ENCODE measurements around the gene COL5A1.

The COL5A1 gene

DNA sequence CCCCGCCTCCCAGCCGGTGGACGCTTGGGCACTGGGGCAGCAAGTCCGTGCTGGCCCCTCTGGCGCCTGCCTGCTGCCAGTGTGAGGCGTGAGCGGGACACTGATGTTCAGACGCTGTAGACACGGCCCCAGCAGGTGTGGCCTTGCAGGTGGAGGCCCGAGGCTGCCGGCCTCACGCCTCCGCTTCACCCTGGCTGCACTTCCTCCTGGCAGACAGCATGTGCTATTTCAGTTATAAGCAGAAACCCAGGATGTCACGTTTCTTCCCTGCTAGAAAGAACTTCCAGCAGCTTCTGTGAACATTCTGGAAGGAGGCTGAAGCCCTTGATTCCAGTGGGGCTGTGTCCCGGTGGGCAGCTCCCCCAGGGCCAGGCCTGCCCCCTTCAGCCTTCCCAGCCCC is 124.2 kb downstream of the COL5A1 start:
- Histone ChIP-seq H3K9me3 (ENCODE audit: low read depth, low read length) (no peaks in the 10 kb centered on the region), H3K9ac (ENCODE audit: insufficient read length) (no peak overlapping the region), H3K27ac (no peak overlapping the region), H3K4me3 (no peak overlapping the region), H3K36me3 (ENCODE audit: insufficient read depth, low read length) (peaks cover 2% of the 10 kb centered on the region; the same call in 1 of the 2 replicates)
- DNase-seq (ENCODE audit: low read depth, low spot score), result no peak
- no peak for TF ChIP-seq FOXP2 (optimal IDR thresholded peaks at IDR 0.05; ENCODE audit: control extremely low read depth, extremely low read length, insufficient read depth)
- TF ChIP-seq POLR2AphosphoS5 (IDR thresholded peaks at IDR 0.05; ENCODE audit: borderline replicate concordance, low read depth, low read length), result no peak
- TF ChIP-seq EZH2 (IDR thresholded peaks at IDR 0.05), result no peak

DNA sequence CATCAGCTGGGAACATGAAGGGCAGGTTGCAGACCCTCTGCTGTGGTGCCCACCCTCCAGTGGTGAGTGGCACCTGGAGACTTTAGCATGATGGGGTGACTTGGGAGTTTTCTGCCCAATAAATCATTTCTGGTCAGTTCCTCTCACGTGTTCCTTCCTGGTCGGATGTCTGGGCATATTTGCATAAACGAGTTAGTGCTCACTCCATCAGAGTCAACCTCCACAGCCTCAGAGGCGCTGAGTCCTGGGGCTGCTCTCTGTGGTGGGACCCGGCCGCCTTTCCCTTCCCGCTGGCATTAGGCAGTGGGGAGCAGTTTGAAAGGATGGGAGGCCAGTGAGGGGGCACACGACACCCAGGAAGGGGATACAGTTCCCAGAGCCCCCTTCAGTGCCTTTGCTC is 125.0 kb downstream of the COL5A1 start:
- no peak for DNase-seq (ENCODE audit: low read depth, low spot score)
- Histone ChIP-seq H3K36me3 (ENCODE audit: insufficient read depth, low read length) (no peaks in the 10 kb centered on the region; the same call in 1 of the 2 replicates), H3K27ac (no peak overlapping the region), H3K9ac (ENCODE audit: insufficient read length) (no peak overlapping the region), H3K9me3 (ENCODE audit: low read depth, low read length) (no peaks in the 10 kb centered on the region), H3K4me3 (no peak overlapping the region)
- TF ChIP-seq FOXP2 (optimal IDR thresholded peaks at IDR 0.05; ENCODE audit: control extremely low read depth, extremely low read length, insufficient read depth) (no peak), EZH2 (IDR thresholded peaks at IDR 0.05) (no peak), POLR2AphosphoS5 (IDR thresholded peaks at IDR 0.05; ENCODE audit: borderline replicate concordance, low read depth, low read length) (no peak)

DNA sequence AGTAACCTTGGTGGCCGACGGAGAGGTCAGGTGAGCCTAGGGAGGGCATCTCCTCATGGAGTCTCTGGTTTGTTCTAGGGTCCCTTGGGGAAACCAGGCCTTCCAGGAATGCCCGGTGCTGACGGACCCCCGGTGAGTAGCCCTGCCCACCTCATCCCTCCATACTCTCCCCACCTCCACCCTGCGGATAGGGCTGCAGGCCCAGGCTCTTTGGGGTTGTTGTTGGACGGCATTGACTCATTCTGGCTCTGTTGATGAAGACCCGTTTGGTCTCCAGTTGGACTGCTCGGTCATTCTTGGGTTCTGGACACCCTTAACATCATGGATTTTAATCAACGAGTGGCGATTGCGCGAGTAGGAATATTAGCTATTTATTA is 126.7 kb downstream of the COL5A1 start:
- TF ChIP-seq POLR2AphosphoS5 (IDR thresholded peaks at IDR 0.05; ENCODE audit: borderline replicate concordance, low read depth, low read length), result no peak
- TF ChIP-seq EZH2 (IDR thresholded peaks at IDR 0.05), result no peak
- no peak for TF ChIP-seq FOXP2 (optimal IDR thresholded peaks at IDR 0.05; ENCODE audit: control extremely low read depth, extremely low read length, insufficient read depth)
- Histone ChIP-seq H3K36me3 (ENCODE audit: insufficient read depth, low read length) (no peaks in the 10 kb centered on the region; the same call in 1 of the 2 replicates), H3K9ac (ENCODE audit: insufficient read length) (no peak overlapping the region), H3K27ac (no peak overlapping the region), H3K9me3 (ENCODE audit: low read depth, low read length) (no peaks in the 10 kb centered on the region), H3K4me3 (no peak overlapping the region)
- DNase-seq (ENCODE audit: low read depth, low spot score), result no peak

DNA sequence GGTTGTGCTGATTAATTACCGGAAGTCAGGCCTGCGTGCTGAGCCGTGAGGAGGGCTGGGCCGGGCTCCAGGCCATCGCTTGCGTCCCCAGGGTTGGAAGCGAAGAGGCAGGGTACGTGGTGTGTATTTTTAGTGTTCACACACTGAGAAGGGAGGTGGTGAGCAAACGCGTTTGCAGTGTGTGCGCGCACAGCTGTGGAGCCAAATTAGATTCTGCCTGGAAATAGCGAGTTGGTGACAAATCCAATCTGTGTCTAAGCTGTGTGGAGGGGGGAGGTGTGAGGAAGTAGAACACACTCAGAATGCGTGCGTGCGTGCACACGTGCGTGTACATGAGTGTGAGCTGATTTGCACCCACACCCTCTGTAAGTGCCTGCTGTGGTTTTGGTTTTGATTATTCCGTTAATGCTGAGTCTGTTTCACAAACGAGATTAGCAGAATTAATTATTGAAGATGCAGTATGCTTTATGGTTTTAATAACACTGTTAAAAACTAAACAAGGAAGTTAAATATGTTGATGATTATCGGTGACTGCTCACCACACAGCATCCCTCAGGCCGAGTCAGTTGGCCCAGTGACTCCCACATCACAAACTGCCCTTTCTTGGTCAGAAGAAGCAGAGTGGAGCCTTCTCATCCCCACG is 127.2 kb downstream of the COL5A1 start:
- Histone ChIP-seq H3K9me3 (ENCODE audit: low read depth, low read length) (no peaks in the 10 kb centered on the region), H3K36me3 (ENCODE audit: insufficient read depth, low read length) (no peaks in the 10 kb centered on the region; the same call in 1 of the 2 replicates), H3K27ac (no peak overlapping the region), H3K9ac (ENCODE audit: insufficient read length) (no peak overlapping the region), H3K4me3 (no peak overlapping the region)
- DNase-seq (ENCODE audit: low read depth, low spot score), result no peak
- TF ChIP-seq EZH2 (IDR thresholded peaks at IDR 0.05) (no peak), FOXP2 (optimal IDR thresholded peaks at IDR 0.05; ENCODE audit: control extremely low read depth, extremely low read length, insufficient read depth) (no peak), POLR2AphosphoS5 (IDR thresholded peaks at IDR 0.05; ENCODE audit: borderline replicate concordance, low read depth, low read length) (no peak)

DNA sequence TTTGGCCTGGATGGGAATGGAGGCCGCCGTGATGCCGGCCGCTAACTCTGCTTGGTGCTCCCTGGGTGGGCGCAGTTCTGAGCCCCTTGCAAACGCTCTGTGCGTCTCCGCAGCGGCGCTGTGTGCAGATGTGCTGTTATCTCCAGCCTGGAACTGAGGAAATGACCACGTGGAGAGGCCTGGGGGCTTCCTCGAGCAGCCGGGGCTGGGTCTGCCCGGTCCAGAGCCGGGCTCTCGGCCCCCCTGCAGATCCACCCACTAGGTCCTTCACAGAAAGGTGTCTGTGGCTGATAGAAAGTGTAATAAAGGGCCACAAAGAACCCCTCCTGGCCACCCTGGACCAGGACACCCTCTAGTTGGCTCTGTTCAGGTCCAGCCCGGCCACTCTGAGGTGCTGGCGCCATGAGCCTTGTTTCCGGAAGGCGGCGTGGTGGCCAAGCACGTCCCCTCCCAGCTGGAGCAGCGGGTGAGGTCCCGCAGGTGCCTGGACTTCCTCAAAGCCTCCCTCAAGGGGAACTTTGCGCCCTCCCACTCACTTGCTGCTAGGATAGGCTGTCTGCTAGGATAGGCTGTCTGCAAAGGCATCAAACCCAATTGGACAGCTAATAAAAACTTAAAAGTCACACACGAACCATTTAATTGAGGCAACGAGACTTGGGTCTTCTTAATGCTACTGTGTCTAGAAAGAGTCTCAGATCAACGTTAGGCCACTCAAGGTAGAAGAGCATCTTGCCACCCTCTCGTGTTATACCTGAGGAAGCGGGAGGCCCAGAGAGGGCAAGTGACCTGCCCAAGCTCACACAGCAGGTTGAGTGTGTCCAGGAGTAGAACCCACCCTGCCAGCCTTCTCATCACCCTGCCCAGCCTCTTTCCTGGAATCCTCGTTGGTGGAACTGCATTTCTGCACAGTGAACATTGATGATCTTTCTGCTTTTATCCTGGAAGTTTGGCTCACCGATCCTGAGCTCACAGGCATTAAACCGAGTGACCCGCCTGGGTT is 129.7 kb downstream of the COL5A1 start:
- Histone ChIP-seq H3K4me3 (no peak overlapping the region), H3K9me3 (ENCODE audit: low read depth, low read length) (no peaks in the 10 kb centered on the region), H3K27ac (no peak overlapping the region), H3K9ac (ENCODE audit: insufficient read length) (no peak overlapping the region), H3K36me3 (ENCODE audit: insufficient read depth, low read length) (no peaks in the 10 kb centered on the region; the same call in 1 of the 2 replicates)
- no peak for TF ChIP-seq EZH2 (IDR thresholded peaks at IDR 0.05)
- no peak for DNase-seq (ENCODE audit: low read depth, low spot score)

DNA sequence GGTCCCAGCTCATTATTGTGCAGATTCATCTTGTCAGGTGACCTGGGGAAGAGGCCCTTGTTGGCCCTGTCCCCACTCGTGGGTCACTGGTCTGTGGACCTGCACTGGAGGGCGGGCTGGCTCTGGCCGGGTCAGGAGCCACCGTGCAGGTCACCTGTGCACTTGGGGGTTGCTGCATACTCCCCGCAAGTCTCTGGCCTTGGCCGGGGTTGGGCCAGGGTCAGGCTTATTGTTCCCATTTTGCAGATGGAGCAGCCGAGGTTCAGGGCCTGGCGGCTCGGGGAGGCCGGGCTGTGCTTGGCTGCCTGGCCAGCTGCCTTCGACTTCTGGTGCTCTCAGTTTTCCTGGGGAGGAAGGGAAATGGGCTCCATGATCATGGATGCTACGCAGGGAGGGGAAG is 130.7 kb downstream of the COL5A1 start:
- H3K27ac ChIP-seq, result no peak overlapping the region
- no peak for TF ChIP-seq POLR2AphosphoS5 (IDR thresholded peaks at IDR 0.05; ENCODE audit: borderline replicate concordance, low read depth, low read length)
- TF ChIP-seq FOXP2 (optimal IDR thresholded peaks at IDR 0.05; ENCODE audit: control extremely low read depth, extremely low read length, insufficient read depth), result no peak
- no peak for TF ChIP-seq EZH2 (IDR thresholded peaks at IDR 0.05)
- DNase-seq (ENCODE audit: low read depth, low spot score), result no peak
- H3K4me3 ChIP-seq, result no peak overlapping the region
- H3K9me3 ChIP-seq (ENCODE audit: low read depth, low read length), result no peaks in the 10 kb centered on the region
- H3K36me3 ChIP-seq (ENCODE audit: insufficient read depth, low read length), result no peaks in the 10 kb centered on the region; the same call in 1 of the 2 replicates
- H3K9ac ChIP-seq (ENCODE audit: insufficient read length), result no peak overlapping the region

DNA sequence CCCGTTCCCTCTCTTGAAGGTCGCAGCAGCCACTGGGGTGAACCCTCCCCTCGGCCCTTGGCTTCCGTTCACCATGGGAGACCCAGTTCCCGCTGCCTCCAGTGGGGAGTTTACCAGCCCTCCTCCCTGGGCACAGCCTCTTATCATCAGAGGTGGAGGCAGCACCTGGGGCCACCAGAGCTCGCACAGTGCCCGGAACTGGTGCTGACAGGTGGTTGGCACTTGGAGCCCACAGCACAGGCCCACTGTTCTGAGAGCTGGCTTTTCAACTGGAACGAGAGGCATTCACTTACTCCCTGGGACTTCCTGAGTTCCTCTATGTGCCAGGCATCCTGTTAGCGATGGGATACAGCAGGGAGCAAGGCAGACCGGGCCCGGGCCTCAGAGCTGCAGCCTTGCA is 132.2 kb downstream of the COL5A1 start:
- no peaks in the 10 kb centered on the region for H3K9me3 ChIP-seq (ENCODE audit: low read depth, low read length)
- no peak overlapping the region for H3K27ac ChIP-seq
- H3K4me3 ChIP-seq, result no peak overlapping the region
- H3K36me3 ChIP-seq (ENCODE audit: insufficient read depth, low read length), result no peaks in the 10 kb centered on the region; the same call in 1 of the 2 replicates
- DNase-seq (ENCODE audit: low read depth, low spot score), result no peak
- TF ChIP-seq FOXP2 (optimal IDR thresholded peaks at IDR 0.05; ENCODE audit: control extremely low read depth, extremely low read length, insufficient read depth) (no peak), POLR2AphosphoS5 (IDR thresholded peaks at IDR 0.05; ENCODE audit: borderline replicate concordance, low read depth, low read length) (no peak), EZH2 (IDR thresholded peaks at IDR 0.05) (no peak)
- H3K9ac ChIP-seq (ENCODE audit: insufficient read length), result no peak overlapping the region

DNA sequence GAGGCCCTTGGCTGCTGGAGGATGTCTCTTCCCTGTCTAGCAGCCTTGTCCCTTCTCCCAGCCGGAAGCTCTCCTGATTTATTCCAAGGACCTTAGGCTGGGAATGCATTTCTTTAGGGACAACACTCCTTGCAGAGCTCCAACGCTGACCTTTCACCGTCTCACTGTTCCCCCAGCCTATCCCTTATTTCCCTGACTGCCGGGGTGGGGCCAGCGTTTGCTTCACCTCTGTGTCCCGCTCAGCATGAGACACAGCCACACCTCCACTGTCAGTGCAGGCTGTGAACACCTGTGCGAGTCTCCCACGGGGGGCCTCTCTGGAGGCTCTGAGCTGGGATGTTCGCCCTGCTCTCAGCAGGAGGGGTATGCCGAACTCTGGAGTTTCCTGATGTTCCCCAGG is 132.8 kb downstream of the COL5A1 start:
- no peak for DNase-seq (ENCODE audit: low read depth, low spot score)
- TF ChIP-seq POLR2AphosphoS5 (IDR thresholded peaks at IDR 0.05; ENCODE audit: borderline replicate concordance, low read depth, low read length) (no peak), FOXP2 (optimal IDR thresholded peaks at IDR 0.05; ENCODE audit: control extremely low read depth, extremely low read length, insufficient read depth) (no peak), EZH2 (IDR thresholded peaks at IDR 0.05) (no peak)
- H3K9me3 ChIP-seq (ENCODE audit: low read depth, low read length), result no peaks in the 10 kb centered on the region
- H3K27ac ChIP-seq, result no peak overlapping the region
- H3K36me3 ChIP-seq (ENCODE audit: insufficient read depth, low read length), result no peaks in the 10 kb centered on the region
- H3K4me3 ChIP-seq, result no peak overlapping the region
- H3K9ac ChIP-seq (ENCODE audit: insufficient read length), result no peak overlapping the region

Data from SK-N-MC (cell line).